Cardiac muscle cell (in vitro differentiated cells and primary cell): Measurements from ENCODE around the gene RAB3D. TPM values are rescaled to one million over a fixed set of nuclear protein-coding genes. Genes with fewer than 3 reads are reported as not detected.
"Not testable (repeated sequence)": the region's sequence is repeated elsewhere in the genome, so short reads cannot be mapped to it uniquely, and the experiment has no call there.

Source experiments
- DNase-seq, 2 donors: peaks; one replicate each; pipeline versions ENCODE4 v3.0.0 to v3.0.0-alpha.2; 2010 to 2017; ENCODE audit warnings: low read depth in 1 of 2, low spot score in 1 of 2
- H3K27ac ChIP-seq: fragments of 200-600 bp; sonication (generic); 2 replicates; pipeline ENCODE4 v1.5.1; 2016
- H3K27me3 ChIP-seq: fragments of 200-600 bp; sonication (generic); 2 replicates; pipeline ENCODE4 v1.6.0; 2016; ENCODE audit warnings: control low read depth
- H3K36me3 ChIP-seq: fragments of 200-600 bp; sonication (generic); 2 replicates; pipeline ENCODE4 v1.5.1; 2016; ENCODE audit warnings: control low read depth
- H3K4me1 ChIP-seq: fragments of 200-600 bp; sonication (generic); 2 replicates; pipeline ENCODE4 v1.8.1; 2017; ENCODE audit warnings: low read depth, mild to moderate bottlenecking, mixed run types
- H3K4me3 ChIP-seq: fragments of 200-600 bp; sonication (generic); 2 replicates; pipeline ENCODE4 v1.5.1; 2016; ENCODE audit warnings: mild to moderate bottlenecking
- H3K9me3 ChIP-seq: fragments of 200-600 bp; sonication (generic); 2 replicates; pipeline ENCODE4 v1.5.1; 2017; ENCODE audit warnings: low read depth, mild to moderate bottlenecking, control low read depth
- CTCF ChIP-seq: IDR thresholded peaks from 2 replicates; pipeline ENCODE4 v1.5.1; 2012; ENCODE audit warnings: low read depth, mild to moderate bottlenecking, low read length
- polyA plus RNA-seq: library from polyadenylated mRNA; unstranded; fragments of >200 nt; fragmentation: Nextera tagmentation; extraction: Ambion mirVana; gene quantifications from 2 replicates; pipeline ENCODE4 v1.2.1, GENCODE V29; 2016
- total RNA-seq: library from RNA; depleted of rRNA; stranded (reverse); fragments of >200 nt; gene quantifications from 2 replicates; pipeline ENCODE4 v1.2.3, GENCODE V29; 2016

Gene RAB3D
- total and polyA plus RNA-seq, 2 experiments from 2014 or later: 10.2 to 14.6 TPM

GRCh38 chr19:11345122-11345803 is 5.8 kb upstream of the RAB3D start:
- no peaks in the 10 kb centered on the region for H3K27me3 ChIP-seq
- H3K9me3 ChIP-seq: no peaks in the 10 kb centered on the region
- H3K4me3 ChIP-seq: peak overlapping the region; percentile 67
- no peak overlapping the region for H3K27ac ChIP-seq
- no peak for DNase-seq
- H3K4me1 ChIP-seq: no peaks in the 10 kb centered on the region
- H3K36me3 ChIP-seq: no peaks in the 10 kb centered on the region
- TF ChIP-seq CTCF: no peak

- TF ChIP-seq CTCF: no peak
These were observed 3.0 kb upstream of the RAB3D start for GRCh38 chr19:11342429-11342828.

GRCh38 chr19:11340099-11340467 is 626 bp upstream of the RAB3D start:
- not testable (repeated sequence) for H3K27ac ChIP-seq, H3K4me3 ChIP-seq, DNase-seq, H3K27me3 ChIP-seq, H3K36me3 ChIP-seq, H3K4me1 ChIP-seq, H3K9me3 ChIP-seq

More at GRCh38 chr19:11342429-11342828, 3.0 kb upstream of the RAB3D start:
- no peak for DNase-seq
- Histone ChIP-seq H3K27ac (no peak overlapping the region), H3K4me3 (no peak overlapping the region), H3K36me3 (no peaks in the 10 kb centered on the region), H3K4me1 (no peaks in the 10 kb centered on the region), H3K27me3 (no peaks in the 10 kb centered on the region), H3K9me3 (no peaks in the 10 kb centered on the region)

- Histone ChIP-seq H3K9me3 (no peaks in the 10 kb centered on the region), H3K36me3 (no peaks in the 10 kb centered on the region), H3K27ac (no peak overlapping the region), H3K27me3 (no peaks in the 10 kb centered on the region), H3K4me1 (no peaks in the 10 kb centered on the region), H3K4me3 (peak overlapping the region; percentile 66)
- TF ChIP-seq CTCF: no peak
- no peak for DNase-seq
These were observed 746 bp downstream of the RAB3D start for GRCh38 chr19:11338569-11339253.

GRCh38 chr19:11338121-11338520 is 1.3 kb downstream of the RAB3D start:
- no peak overlapping the region for H3K27ac ChIP-seq
- DNase-seq: no peak
- H3K9me3 ChIP-seq: no peaks in the 10 kb centered on the region
- H3K27me3 ChIP-seq: no peaks in the 10 kb centered on the region
- H3K36me3 ChIP-seq: no peaks in the 10 kb centered on the region
- no peaks in the 10 kb centered on the region for H3K4me1 ChIP-seq
- TF ChIP-seq CTCF: no peak
- no peak overlapping the region for H3K4me3 ChIP-seq

- H3K9me3 ChIP-seq: no peaks in the 10 kb centered on the region
- no peaks in the 10 kb centered on the region for H3K27me3 ChIP-seq
- no peak for DNase-seq
- H3K27ac ChIP-seq: no peak overlapping the region
- H3K4me3 ChIP-seq: no peak overlapping the region
- H3K36me3 ChIP-seq: no peaks in the 10 kb centered on the region
- H3K4me1 ChIP-seq: no peaks in the 10 kb centered on the region
- TF ChIP-seq CTCF: no peak
These were observed 2.4 kb downstream of the RAB3D start for GRCh38 chr19:11337080-11337479.
